Neuronal stem cell (in vitro differentiated cells): ENCODE data around the gene OR5AL1. TPM values are rescaled to one million over a fixed set of nuclear protein-coding genes. Genes with fewer than 3 reads are reported as not detected.

ENCODE experiments used
- DNase-seq: peaks from one replicate; pipeline ENCODE4 v3.0.0-alpha.2; 2013; ENCODE audit warnings: low spot score
- H2AFZ ChIP-seq: one replicate; pipeline ENCODE4 v1.6.1; 2013; ENCODE audit warnings: mild to moderate bottlenecking, low read length, inconsistent platforms
- H2AK5ac ChIP-seq: 2 replicates; pipeline ENCODE4 v1.6.1; 2013; ENCODE audit warnings: low read depth, mild to moderate bottlenecking, inconsistent platforms, low read length, moderate library complexity, mixed read lengths
- H2BK120ac ChIP-seq: 2 replicates; pipeline ENCODE4 v1.6.1; 2013; ENCODE audit warnings: low read depth, mild to moderate bottlenecking, inconsistent platforms, low read length, moderate library complexity, mixed read lengths
- H2BK12ac ChIP-seq: one replicate; pipeline ENCODE4 v1.6.1; 2013; ENCODE audit warnings: low read length, inconsistent platforms
- H2BK15ac ChIP-seq: 2 replicates; pipeline ENCODE4 v1.6.1; 2013; ENCODE audit warnings: mild to moderate bottlenecking, low read length, inconsistent platforms, mixed read lengths
- H2BK5ac ChIP-seq: one replicate; pipeline ENCODE4 v1.6.1; 2013; ENCODE audit warnings: inconsistent platforms, mild to moderate bottlenecking, low read length, moderate library complexity
- H3K14ac ChIP-seq: one replicate; pipeline ENCODE4 v1.6.1; 2013; ENCODE audit warnings: low read length, inconsistent platforms
- H3K18ac ChIP-seq: 2 replicates; pipeline ENCODE4 v1.6.1; 2013; ENCODE audit warnings: low read length, inconsistent platforms
- H3K23ac ChIP-seq: 2 replicates; pipeline ENCODE4 v1.6.1; 2013; ENCODE audit warnings: low read depth, mild to moderate bottlenecking, mixed read lengths, low read length, inconsistent platforms; ENCODE audit not compliant: poor library complexity
- H3K27ac ChIP-seq: replicated peaks from 3 replicates; pipeline ENCODE4 v1.5.1; 2013; ENCODE audit warnings: low read length, inconsistent platforms
- H3K27me3 ChIP-seq, 3 experiments: 2 replicates each; pipeline ENCODE4 v1.6.1; 2013; ENCODE audit warnings: low read length in 3 of 3, mild to moderate bottlenecking in 2 of 3, inconsistent platforms in 1 of 3, low read depth in 1 of 3, mixed read lengths in 1 of 3, moderate library complexity in 1 of 3; ENCODE audit not compliant: control insufficient read depth in 3 of 3, insufficient read depth in 3 of 3
- H3K36me3 ChIP-seq, 2 donors: replicated peaks in 1 of 2; 2 replicates each; pipeline ENCODE4 v1.6.1; 2013; ENCODE audit warnings: low read length in 2 of 2; ENCODE audit not compliant: control insufficient read depth in 2 of 2, insufficient read depth in 2 of 2
- H3K4ac ChIP-seq: 2 replicates; pipeline ENCODE4 v1.6.1; 2013; ENCODE audit warnings: inconsistent platforms, mild to moderate bottlenecking, low read length, moderate library complexity
- H3K4me1 ChIP-seq, 2 donors: 1 replicate in 1 of 2; 2 replicates in 1 of 2; pipeline ENCODE4 v1.6.1; 2013; ENCODE audit warnings: low read length in 2 of 2, low read depth in 1 of 2; ENCODE audit not compliant: control insufficient read depth in 2 of 2, insufficient read depth in 1 of 2
- H3K4me2 ChIP-seq: one replicate; pipeline ENCODE4 v1.6.1; 2013; ENCODE audit warnings: mild to moderate bottlenecking, low read length, inconsistent platforms; ENCODE audit not compliant: insufficient read depth, poor library complexity, severe bottlenecking
- H3K4me3 ChIP-seq, 2 donors: 2 replicates each; pipeline ENCODE4 v1.5.1; 2013; ENCODE audit warnings: low read length in 2 of 2, mild to moderate bottlenecking in 2 of 2, inconsistent platforms in 1 of 2, moderate library complexity in 1 of 2
- H3K79me1 ChIP-seq: one replicate; pipeline ENCODE4 v1.6.1; 2013; ENCODE audit warnings: low read depth, mild to moderate bottlenecking, inconsistent platforms, low read length, moderate library complexity
- H3K9ac ChIP-seq: one replicate; pipeline ENCODE4 v1.6.1; 2013; ENCODE audit warnings: mild to moderate bottlenecking, low read depth, low read length, inconsistent platforms; ENCODE audit not compliant: poor library complexity
- H3K9me3 ChIP-seq, 2 donors: replicated peaks in 1 of 2; 2 replicates each; pipeline versions ENCODE3 to v1.6.1; 2013; ENCODE audit warnings: low read length in 2 of 2, mild to moderate bottlenecking in 2 of 2, inconsistent platforms in 1 of 2, low read depth in 1 of 2, mixed read lengths in 1 of 2, moderate library complexity in 1 of 2; ENCODE audit not compliant: control insufficient read depth in 2 of 2, insufficient read depth in 1 of 2
- H4K8ac ChIP-seq: one replicate; pipeline ENCODE4 v1.6.1; 2013; ENCODE audit warnings: low read depth, mild to moderate bottlenecking, inconsistent platforms, low read length, moderate library complexity
- H4K91ac ChIP-seq: one replicate; pipeline ENCODE4 v1.6.1; 2013; ENCODE audit warnings: low read length, low read depth, mild to moderate bottlenecking, inconsistent platforms; ENCODE audit not compliant: poor library complexity
- WGBS, 2 donors: extraction: QIAGEN DNeasy Blood & Tissue Kit; methylation state at CpG; one replicate each; pipeline ENCODE4 v1.1.7; 2013; ENCODE audit warnings: missing lambda C conversion rate in 2 of 2, mixed read lengths in 1 of 2; ENCODE audit not compliant: insufficient read length in 2 of 2, insufficient replicate concordance in 1 of 2; ENCODE audit errors: extremely low coverage in 2 of 2; 5-methylcytosine and 5-hydroxymethylcytosine counted together
- polyA plus RNA-seq, 2 experiments: library from polyadenylated mRNA; stranded (reverse); fragments of 200-250 nt; gene quantifications; one replicate each; pipeline ENCODE4 v1.2.3, GENCODE V29; 2013

The OR5AL1 gene
- not detected for polyA plus RNA-seq (2013, experiment 1 of 2)
- not detected for polyA plus RNA-seq (2013, experiment 2 of 2)

- no peak within 1 kb of the TSS for H2AK5ac ChIP-seq
- H3K23ac ChIP-seq: no peak within 1 kb of the TSS
- no peaks in the 10 kb centered on the region for H3K36me3 ChIP-seq
- H3K9me3 ChIP-seq: no peaks in the 10 kb centered on the region
- WGBS, 2 donors: no CpG with 5 or more reads among the region's 1 CpG
- H2BK12ac ChIP-seq: no peak within 1 kb of the TSS
- H3K4ac ChIP-seq: no peak within 1 kb of the TSS
- no peak within 1 kb of the TSS for H4K91ac ChIP-seq
- H2BK120ac ChIP-seq: no peak within 1 kb of the TSS
- H3K14ac ChIP-seq: no peak within 1 kb of the TSS
- no peaks in the 10 kb centered on the region for H3K4me1 ChIP-seq
- H3K18ac ChIP-seq: no peak within 1 kb of the TSS
- no peak within 1 kb of the TSS for H3K27ac ChIP-seq
- no peak within 1 kb of the TSS for H4K8ac ChIP-seq
- H2BK5ac ChIP-seq: no peak within 1 kb of the TSS
- no peak within 1 kb of the TSS for H3K9ac ChIP-seq
- no peak within 1 kb of the TSS for H3K4me2 ChIP-seq
- no peak within 1 kb of the TSS for H2AFZ ChIP-seq
- DNase-seq: no peak
- H3K79me1 ChIP-seq: no peaks in the 10 kb centered on the region
- H3K4me3 ChIP-seq: no peak within 1 kb of the TSS
- no peaks in the 10 kb centered on the region for H3K27me3 ChIP-seq
- no peak within 1 kb of the TSS for H2BK15ac ChIP-seq
These were observed at the start of gene OR5AL1 for GRCh38 chr11:56412396-56412795. Gene OR5AL1 (plus strand): TSS chr11:56412696.

- no peaks in the 10 kb centered on the region for H3K36me3 ChIP-seq
- H2BK5ac ChIP-seq: no peak within 1 kb of the TSS
- no peak for DNase-seq
- H2BK120ac ChIP-seq: no peak within 1 kb of the TSS
- H3K27me3 ChIP-seq: no peaks in the 10 kb centered on the region
- H4K91ac ChIP-seq: no peak within 1 kb of the TSS
- no peaks in the 10 kb centered on the region for H3K9me3 ChIP-seq
- H3K18ac ChIP-seq: no peak within 1 kb of the TSS
- H3K4me2 ChIP-seq: no peak within 1 kb of the TSS
- no CpG with 5 or more reads among the region's 2 CpGs for WGBS, 2 donors
- H3K79me1 ChIP-seq: no peaks in the 10 kb centered on the region
- H3K23ac ChIP-seq: no peak within 1 kb of the TSS
- no peak within 1 kb of the TSS for H4K8ac ChIP-seq
- no peak within 1 kb of the TSS for H3K4me3 ChIP-seq
- no peak within 1 kb of the TSS for H2BK15ac ChIP-seq
- H2AFZ ChIP-seq: no peak within 1 kb of the TSS
- H3K9ac ChIP-seq: no peak within 1 kb of the TSS
- H3K27ac ChIP-seq: no peak within 1 kb of the TSS
- no peak within 1 kb of the TSS for H2AK5ac ChIP-seq
- no peaks in the 10 kb centered on the region for H3K4me1 ChIP-seq
- H3K4ac ChIP-seq: no peak within 1 kb of the TSS
- H3K14ac ChIP-seq: no peak within 1 kb of the TSS
- no peak within 1 kb of the TSS for H2BK12ac ChIP-seq
These were observed 37.2 kb upstream of the OR5AL1 start, which contains the start of gene OR8U1 for GRCh38 chr11:56375324-56375723. Gene OR8U1 (plus strand): TSS chr11:56375624. CDS start chr11:56375624, 0 bp downstream.

GRCh38 chr11:56380120-56380519, 32.4 kb upstream of the OR5AL1 start:
- no peak overlapping the region for H3K14ac ChIP-seq
- no peak overlapping the region for H3K4me2 ChIP-seq
- no peaks in the 10 kb centered on the region for H3K4me1 ChIP-seq
- H2AK5ac ChIP-seq: no peak overlapping the region
- H2AFZ ChIP-seq: no peak overlapping the region
- H3K79me1 ChIP-seq: no peaks in the 10 kb centered on the region
- no peak overlapping the region for H2BK120ac ChIP-seq
- H3K9ac ChIP-seq: no peak overlapping the region
- H2BK15ac ChIP-seq: no peak overlapping the region
- no peak overlapping the region for H4K91ac ChIP-seq
- no peak overlapping the region for H3K4ac ChIP-seq
- no peak overlapping the region for H3K27ac ChIP-seq
- no peaks in the 10 kb centered on the region for H3K9me3 ChIP-seq
- H2BK5ac ChIP-seq: no peak overlapping the region
- no peaks in the 10 kb centered on the region for H3K27me3 ChIP-seq
- no peak overlapping the region for H3K18ac ChIP-seq
- no peaks in the 10 kb centered on the region for H3K36me3 ChIP-seq
- no peak overlapping the region for H3K23ac ChIP-seq
- H3K4me3 ChIP-seq: no peak overlapping the region
- H4K8ac ChIP-seq: no peak overlapping the region
- WGBS, 2 donors: no CpG with 5 or more reads among the region's 2 CpGs
- no peak overlapping the region for H2BK12ac ChIP-seq
- DNase-seq: no peak

GRCh38 chr11:56394381-56394780, 18.1 kb upstream of the OR5AL1 start:
- no peak overlapping the region for H2BK15ac ChIP-seq
- H3K4me2 ChIP-seq: no peak overlapping the region
- H2BK120ac ChIP-seq: no peak overlapping the region
- H3K4ac ChIP-seq: no peak overlapping the region
- DNase-seq: no peak
- H3K9me3 ChIP-seq: no peaks in the 10 kb centered on the region
- H3K36me3 ChIP-seq: no peaks in the 10 kb centered on the region
- H3K4me3 ChIP-seq: no peak overlapping the region
- no peak overlapping the region for H3K27ac ChIP-seq
- H3K18ac ChIP-seq: no peak overlapping the region
- no peak overlapping the region for H2BK12ac ChIP-seq
- H3K79me1 ChIP-seq: no peaks in the 10 kb centered on the region
- no CpG with 5 or more reads among the region's 3 CpGs for WGBS, 2 donors
- H3K14ac ChIP-seq: no peak overlapping the region
- no peak overlapping the region for H2AK5ac ChIP-seq
- H4K8ac ChIP-seq: no peak overlapping the region
- H2BK5ac ChIP-seq: no peak overlapping the region
- no peak overlapping the region for H3K23ac ChIP-seq
- no peaks in the 10 kb centered on the region for H3K4me1 ChIP-seq
- H3K27me3 ChIP-seq: no peaks in the 10 kb centered on the region
- H2AFZ ChIP-seq: no peak overlapping the region
- no peak overlapping the region for H4K91ac ChIP-seq
- H3K9ac ChIP-seq: no peak overlapping the region
